ENCODE results near the gene KIF27. TPM values are rescaled to one million over a fixed set of nuclear protein-coding genes. Genes with fewer than 3 reads are reported as not detected.

KIF27 gene
- 2.5 and 2.6 TPM in 2 replicates for total RNA-seq

GRCh38 chr9:83920927-83921707 is at the start of gene KIF27:
Gene KIF27, minus strand, starts transcription at chr9:83921432. Its CDS starts 5,841 bp downstream, at chr9:83915591.

GRCh38 chr9:83817356-83818278 is 103.6 kb downstream of the KIF27 start, which contains the start of gene GKAP1:
Gene GKAP1, minus strand, starts transcription at chr9:83817769. Its CDS starts 11,252 bp downstream, at chr9:83806517.

Other genes with a start within 250 kb of the KIF27 start
- 66.6 and 67.4 TPM in 2 replicates for gene UBQLN1, start 213.5 kb downstream of the KIF27 start, total RNA-seq
- 0.65 and 1.3 TPM in 2 replicates for gene GKAP1, start 103.7 kb downstream of the KIF27 start, total RNA-seq
- 448 and 469 TPM in 2 replicates for gene HNRNPK, start 58.8 kb upstream of the KIF27 start, total RNA-seq
- gene RMI1, start 59.4 kb upstream of the KIF27 start, total RNA-seq = 2.9 and 3.6 TPM in 2 replicates